Vagina (tissue), 2 donors: ENCODE results near the gene CIAO2B. TPM values are rescaled to one million over a fixed set of nuclear protein-coding genes. Genes with fewer than 3 reads are reported as not detected.
"Not testable (repeated sequence)": the region's sequence is repeated elsewhere in the genome, so short reads cannot be mapped to it uniquely, and the experiment has no call there.

Source experiments
- DNase-seq, 2 donors: peaks; one replicate each; pipeline ENCODE4 v3.0.0-alpha.2; 2017; ENCODE audit errors: extremely low spot score in 2 of 2
- H3K27ac ChIP-seq: fragments of 200-600 bp; sonication (generic); one replicate; pipeline ENCODE4 v1.5.1; 2019
- H3K27me3 ChIP-seq: fragments of 200-600 bp; sonication (generic); one replicate; pipeline ENCODE4 v1.5.1; 2019
- H3K36me3 ChIP-seq, 2 donors: fragments of 200-600 bp; sonication (generic); one replicate each; pipeline ENCODE4 v1.5.1; 2017 to 2019
- H3K4me1 ChIP-seq: fragments of 200-600 bp; sonication (generic); one replicate; pipeline ENCODE4 v1.5.1; 2019
- H3K4me3 ChIP-seq, 2 donors: fragments of 200-600 bp; sonication (generic); 1 replicate in 1 of 2; 2 replicates in 1 of 2; pipeline ENCODE4 v1.5.1; 2016 to 2019
- H3K9me3 ChIP-seq: fragments of 200-600 bp; sonication (generic); one replicate; pipeline ENCODE4 v1.5.1; 2019
- CTCF ChIP-seq, 3 experiments: fragments of 450-650 bp in 2 of 3; fragments of 200-600 bp in 1 of 3; sonication (generic) in 1 of 3; IDR thresholded peaks; one replicate each; pipeline ENCODE4 v1.5.1; 2017 to 2019; ENCODE audit warnings: antibody characterized with exemption in 3 of 3, mild to moderate bottlenecking in 2 of 3, moderate library complexity in 2 of 3
- POLR2A ChIP-seq, 2 donors: fragments of 450-650 bp; IDR thresholded peaks; one replicate each; pipeline ENCODE4 v1.6.1; 2017; ENCODE audit warnings: antibody characterized with exemption in 2 of 2, mild to moderate bottlenecking in 2 of 2, moderate library complexity in 2 of 2
- POLR2AphosphoS5 ChIP-seq, 2 donors: sonication (generic); formaldehyde crosslinking; IDR thresholded peaks; one replicate each; pipeline ENCODE4 v1.9.0; 2017; ENCODE audit warnings: antibody characterized with exemption in 2 of 2, mild to moderate bottlenecking in 2 of 2, low read depth in 1 of 2; ENCODE audit not compliant: insufficient read depth in 1 of 2
- intact Hi-C: fragments of 100-400 bp; cut with DNase I; formaldehyde crosslinking; loops from one replicate; pipeline ENCODE4 v1.15.1; 2023
- total RNA-seq: library from RNA; depleted of rRNA; stranded (reverse); fragments of >200 nt; gene quantifications from one replicate; pipeline ENCODE4 v1.2.3, GENCODE V29; 2016

Gene CIAO2B
- total RNA-seq, 1 donor from 2014 or later, result 105 TPM

GRCh38 chr16:66898933-66899309, 35.3 kb downstream of the CIAO2B start:
- Histone ChIP-seq H3K36me3 (no peaks in the 10 kb centered on the region), H3K27ac (peak overlapping the region; percentile 91), H3K9me3 (no peaks in the 10 kb centered on the region), H3K4me3 (no peak overlapping the region), H3K4me1 (peaks cover 34% of the 10 kb centered on the region), H3K27me3 (no peaks in the 10 kb centered on the region)
- no peak for DNase-seq
- no peak for TF ChIP-seq POLR2AphosphoS5 (IDR thresholded peaks at IDR 0.05; ENCODE audit: insufficient read depth in 1 of 2, low read depth in 1 of 2)
- intact Hi-C loops, result no loop called here

GRCh38 chr16:66898207-66898606, 36.0 kb downstream of the CIAO2B start:
- Histone ChIP-seq H3K9me3 (no peaks in the 10 kb centered on the region), H3K27me3 (no peaks in the 10 kb centered on the region), H3K27ac (peak overlapping the region; percentile 91), H3K4me1 (peaks cover 34% of the 10 kb centered on the region), H3K36me3 (no peaks in the 10 kb centered on the region), H3K4me3 (no peak overlapping the region)
- intact Hi-C loops, result no loop called here
- DNase-seq, result no peak
- TF ChIP-seq CTCF (IDR thresholded peaks at IDR 0.05) (no peak), POLR2A (IDR thresholded peaks at IDR 0.05) (no peak), POLR2AphosphoS5 (IDR thresholded peaks at IDR 0.05; ENCODE audit: insufficient read depth in 1 of 2, low read depth in 1 of 2) (no peak)

GRCh38 chr16:66896682-66897081, 37.5 kb downstream of the CIAO2B start:
- DNase-seq, H3K9me3 ChIP-seq, H3K27me3 ChIP-seq, H3K4me3 ChIP-seq, H3K27ac ChIP-seq, H3K36me3 ChIP-seq, intact Hi-C loops: not testable (repeated sequence)
- peaks cover 34% of the 10 kb centered on the region for H3K4me1 ChIP-seq

- H3K4me1 ChIP-seq, result peaks cover 28% of the 10 kb centered on the region
- no peak overlapping the region for H3K27ac ChIP-seq
- intact Hi-C loops, result no loop called here
- DNase-seq, result no peak
- no peaks in the 10 kb centered on the region for H3K36me3 ChIP-seq
- no peak overlapping the region for H3K4me3 ChIP-seq
- H3K27me3 ChIP-seq, result no peaks in the 10 kb centered on the region
- H3K9me3 ChIP-seq, result no peaks in the 10 kb centered on the region
- no peak for TF ChIP-seq CTCF (IDR thresholded peaks at IDR 0.05)
- no peak for TF ChIP-seq POLR2AphosphoS5 (IDR thresholded peaks at IDR 0.05; ENCODE audit: insufficient read depth in 1 of 2, low read depth in 1 of 2)
- TF ChIP-seq POLR2A (IDR thresholded peaks at IDR 0.05), result no peak
Measured at GRCh38 chr16:66895999-66896398, 38.2 kb downstream of the CIAO2B start.

- no peak for DNase-seq
- Histone ChIP-seq H3K4me1 (peaks cover 24% of the 10 kb centered on the region), H3K9me3 (no peaks in the 10 kb centered on the region), H3K27ac (no peak overlapping the region), H3K36me3 (no peaks in the 10 kb centered on the region), H3K4me3 (no peak overlapping the region), H3K27me3 (no peaks in the 10 kb centered on the region)
- intact Hi-C loops, result no loop called here
- TF ChIP-seq CTCF (IDR thresholded peaks at IDR 0.05) (no peak), POLR2AphosphoS5 (IDR thresholded peaks at IDR 0.05; ENCODE audit: insufficient read depth in 1 of 2, low read depth in 1 of 2) (no peak), POLR2A (IDR thresholded peaks at IDR 0.05) (no peak)
Measured at GRCh38 chr16:66895689-66895979, 38.6 kb downstream of the CIAO2B start.

GRCh38 chr16:66894948-66895688, 39.1 kb downstream of the CIAO2B start:
- no peaks in the 10 kb centered on the region for H3K27me3 ChIP-seq
- no peaks in the 10 kb centered on the region for H3K36me3 ChIP-seq
- peaks cover 19% of the 10 kb centered on the region for H3K4me1 ChIP-seq
- intact Hi-C loops, result loop anchor here (5.0 kb wide), 1 partner anchor 32 kb away; the partner anchor contains the start of gene RRAD
- H3K9me3 ChIP-seq, result no peaks in the 10 kb centered on the region
- no peak overlapping the region for H3K27ac ChIP-seq
- DNase-seq, result no peak
- TF ChIP-seq CTCF (IDR thresholded peaks at IDR 0.05) (peak in 2 of 3 experiments; percentile 31 to 52), POLR2AphosphoS5 (IDR thresholded peaks at IDR 0.05; ENCODE audit: insufficient read depth in 1 of 2, low read depth in 1 of 2) (no peak)
- no peak overlapping the region for H3K4me3 ChIP-seq
